ENCODE data around the gene KCNG1.

KCNG1 gene

DNA sequence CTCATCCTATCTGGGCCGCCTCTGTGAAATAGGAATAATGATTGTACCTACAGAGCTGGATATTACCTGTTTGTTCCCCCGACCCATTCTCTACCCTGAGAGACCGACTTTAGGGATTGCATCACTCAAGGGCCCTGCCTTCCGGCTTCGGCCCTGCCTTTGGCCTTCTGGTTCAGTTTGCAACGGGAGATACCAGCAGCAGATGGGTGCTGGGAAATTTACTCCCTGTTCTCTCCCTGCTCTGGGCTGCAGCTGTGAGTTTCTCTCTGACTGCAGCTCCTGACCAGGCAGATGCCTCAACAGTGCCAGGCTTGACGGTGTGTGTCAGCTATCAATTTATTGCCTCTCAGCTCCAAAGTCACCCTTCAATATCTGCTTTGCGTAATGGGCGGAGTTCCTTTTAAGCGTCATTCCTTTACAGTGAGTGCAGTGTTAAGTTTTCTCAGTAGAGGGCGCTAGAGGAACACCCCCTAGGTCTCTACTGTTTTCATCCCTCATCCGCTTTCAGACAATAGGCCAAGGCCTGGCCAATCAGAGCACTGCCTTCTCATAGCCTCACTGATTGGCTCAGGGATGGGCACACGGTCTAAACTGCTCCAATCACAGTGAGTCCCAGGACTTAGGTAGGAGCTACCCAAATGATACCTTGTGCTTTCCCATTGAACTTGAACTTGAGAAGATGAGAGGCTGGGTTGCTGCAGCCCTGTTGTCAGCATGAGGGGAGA is 30.0 kb downstream of the KCNG1 start:
- TF ChIP-seq GATA2 (IDR thresholded peaks at IDR 0.05; ENCODE audit: low read depth, low read length) (no peak), GATA3 (IDR thresholded peaks at IDR 0.05; ENCODE audit: low read depth, low read length) (no peak)

DNA sequence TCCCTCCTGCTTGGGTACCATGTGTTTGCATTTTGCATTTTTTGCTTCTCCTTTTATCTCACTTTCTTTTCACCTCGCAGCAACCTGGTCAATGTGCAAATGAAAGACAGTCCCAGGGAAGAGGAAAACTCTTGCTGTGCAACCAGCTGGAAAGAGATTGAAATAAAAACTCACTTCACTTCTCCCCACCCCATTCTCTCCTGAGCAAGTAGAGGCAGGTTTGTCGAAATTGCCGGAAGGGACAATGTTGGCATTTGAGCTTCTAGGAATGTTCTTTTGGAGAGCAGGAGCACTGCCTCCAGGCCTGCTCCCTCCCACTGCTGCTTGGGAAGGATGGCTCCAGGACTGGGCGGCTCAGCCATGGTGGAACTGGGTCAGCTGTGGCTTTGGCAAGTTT is 30.6 kb downstream of the KCNG1 start:
- TF ChIP-seq GATA2 (IDR thresholded peaks at IDR 0.05; ENCODE audit: low read depth, low read length) (no peak), GATA3 (IDR thresholded peaks at IDR 0.05; ENCODE audit: low read depth, low read length) (no peak)

DNA sequence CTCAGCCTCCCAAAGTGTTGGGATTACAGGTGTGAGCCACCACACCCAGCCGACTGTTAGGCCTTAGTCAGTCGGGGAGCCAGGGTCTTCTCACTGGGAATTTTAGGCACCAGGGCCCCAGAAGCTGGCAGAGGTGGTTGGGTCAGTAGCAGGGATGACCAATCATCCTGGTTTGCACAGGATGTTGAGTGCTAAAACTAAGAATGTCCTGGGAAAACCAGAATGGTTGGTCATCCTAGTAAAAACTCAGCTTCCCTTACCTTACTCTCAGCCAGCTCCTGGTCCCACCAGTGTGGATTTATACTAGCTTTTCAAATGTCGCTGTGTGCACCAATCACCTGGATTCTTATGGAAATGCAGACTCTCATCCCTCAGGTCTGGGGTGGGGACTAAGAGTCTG is 31.8 kb downstream of the KCNG1 start:
- TF ChIP-seq GATA3 (IDR thresholded peaks at IDR 0.05; ENCODE audit: low read depth, low read length): no peak
- TF ChIP-seq GATA2 (IDR thresholded peaks at IDR 0.05; ENCODE audit: low read depth, low read length): no peak

DNA sequence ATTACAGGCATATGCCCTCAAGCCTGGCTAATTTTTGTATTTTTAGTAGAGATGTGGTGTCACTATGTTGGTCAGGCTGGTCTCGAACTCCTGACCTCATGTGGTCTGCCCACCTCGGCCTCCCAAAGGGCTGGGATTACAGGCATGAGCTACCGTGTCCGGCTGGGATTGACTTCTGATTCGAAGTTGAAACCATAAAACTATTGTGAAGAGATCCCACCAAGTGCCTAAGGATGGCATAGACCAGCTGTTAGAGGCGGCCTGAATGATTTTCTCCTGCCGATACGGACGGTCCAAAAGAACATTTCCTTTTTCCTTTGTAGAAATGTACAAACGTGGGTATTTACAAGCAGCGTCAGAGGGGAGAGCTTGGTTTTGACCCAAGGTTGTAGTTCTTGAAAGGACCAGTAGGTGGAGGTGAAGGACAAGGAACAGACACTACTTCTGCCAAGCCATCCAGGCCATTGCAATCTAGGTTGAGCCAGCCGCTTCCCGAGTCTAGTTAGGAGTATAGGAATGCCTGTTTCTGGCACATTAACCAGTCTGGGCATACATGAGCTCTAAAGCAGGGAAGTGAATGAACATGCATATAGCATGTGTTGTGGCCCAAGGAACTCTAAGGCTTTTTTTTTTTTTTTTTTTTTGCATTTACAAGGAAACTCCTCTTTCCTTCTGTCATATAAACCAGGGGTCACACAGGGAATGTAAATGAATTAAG is 35.3 kb downstream of the KCNG1 start:
- TF ChIP-seq GATA2 (IDR thresholded peaks at IDR 0.05; ENCODE audit: low read depth, low read length): no peak
- TF ChIP-seq GATA3 (IDR thresholded peaks at IDR 0.05; ENCODE audit: low read depth, low read length): no peak

DNA sequence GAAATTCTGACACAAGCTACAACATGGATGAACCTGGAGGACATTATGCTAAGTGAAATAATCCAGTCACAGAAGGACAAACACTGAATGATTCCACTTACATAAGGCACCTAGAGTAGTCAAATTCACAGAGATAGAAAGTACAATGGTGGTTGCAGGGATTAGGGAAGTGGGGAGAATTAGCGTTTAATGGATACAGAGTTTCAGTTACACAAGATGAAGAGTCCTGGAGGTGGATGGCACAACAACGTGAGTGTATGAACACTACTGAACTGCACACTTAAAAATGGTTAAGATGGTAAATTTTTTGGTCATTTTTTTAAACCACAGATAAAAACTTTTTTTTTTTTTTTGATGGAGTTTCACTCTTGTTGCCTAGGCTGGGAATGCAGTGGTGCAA is 39.6 kb downstream of the KCNG1 start:
- TF ChIP-seq GATA3 (IDR thresholded peaks at IDR 0.05; ENCODE audit: low read depth, low read length): no peak
- no peak for TF ChIP-seq GATA2 (IDR thresholded peaks at IDR 0.05; ENCODE audit: low read depth, low read length)

DNA sequence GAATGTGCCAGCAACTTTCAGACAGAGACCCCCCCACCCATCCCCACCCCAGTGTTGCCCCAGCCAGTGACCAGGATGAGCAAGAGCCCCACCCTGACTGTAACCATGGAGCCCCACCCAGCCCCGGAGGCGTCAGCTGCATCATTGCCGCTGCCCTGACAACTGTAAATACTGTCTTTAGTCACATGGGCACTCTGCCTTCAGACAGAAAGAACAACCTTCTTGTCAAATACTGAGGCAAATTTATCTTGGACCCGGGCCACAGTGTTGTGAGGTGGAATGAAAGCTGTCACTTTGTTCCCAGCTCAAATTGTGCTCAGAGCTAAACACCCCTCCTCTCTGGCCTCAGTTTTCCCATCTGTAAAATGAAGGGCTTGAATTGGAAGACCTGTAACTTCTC is 40.5 kb downstream of the KCNG1 start:
- TF ChIP-seq GATA2 (IDR thresholded peaks at IDR 0.05; ENCODE audit: low read depth, low read length) (no peak), GATA3 (IDR thresholded peaks at IDR 0.05; ENCODE audit: low read depth, low read length) (no peak)

DNA sequence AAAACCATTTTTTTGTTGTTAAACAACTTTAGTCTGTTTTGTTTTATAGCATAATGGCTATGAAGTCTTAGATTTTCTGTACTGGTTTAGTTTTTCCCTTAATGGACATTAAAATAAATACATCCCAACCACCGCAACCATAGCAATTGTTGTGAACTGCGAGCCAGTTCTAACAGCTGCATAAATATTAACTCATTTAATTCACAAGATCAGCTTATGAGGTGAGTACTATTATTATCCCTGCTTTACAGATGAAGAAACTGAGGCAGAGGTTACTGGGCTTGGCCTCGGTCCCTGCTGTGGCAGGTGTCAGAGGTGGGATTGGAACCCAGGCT is 41.2 kb downstream of the KCNG1 start:
- TF ChIP-seq GATA2 (IDR thresholded peaks at IDR 0.05; ENCODE audit: low read depth, low read length) (no peak), GATA3 (IDR thresholded peaks at IDR 0.05; ENCODE audit: low read depth, low read length) (no peak)

DNA sequence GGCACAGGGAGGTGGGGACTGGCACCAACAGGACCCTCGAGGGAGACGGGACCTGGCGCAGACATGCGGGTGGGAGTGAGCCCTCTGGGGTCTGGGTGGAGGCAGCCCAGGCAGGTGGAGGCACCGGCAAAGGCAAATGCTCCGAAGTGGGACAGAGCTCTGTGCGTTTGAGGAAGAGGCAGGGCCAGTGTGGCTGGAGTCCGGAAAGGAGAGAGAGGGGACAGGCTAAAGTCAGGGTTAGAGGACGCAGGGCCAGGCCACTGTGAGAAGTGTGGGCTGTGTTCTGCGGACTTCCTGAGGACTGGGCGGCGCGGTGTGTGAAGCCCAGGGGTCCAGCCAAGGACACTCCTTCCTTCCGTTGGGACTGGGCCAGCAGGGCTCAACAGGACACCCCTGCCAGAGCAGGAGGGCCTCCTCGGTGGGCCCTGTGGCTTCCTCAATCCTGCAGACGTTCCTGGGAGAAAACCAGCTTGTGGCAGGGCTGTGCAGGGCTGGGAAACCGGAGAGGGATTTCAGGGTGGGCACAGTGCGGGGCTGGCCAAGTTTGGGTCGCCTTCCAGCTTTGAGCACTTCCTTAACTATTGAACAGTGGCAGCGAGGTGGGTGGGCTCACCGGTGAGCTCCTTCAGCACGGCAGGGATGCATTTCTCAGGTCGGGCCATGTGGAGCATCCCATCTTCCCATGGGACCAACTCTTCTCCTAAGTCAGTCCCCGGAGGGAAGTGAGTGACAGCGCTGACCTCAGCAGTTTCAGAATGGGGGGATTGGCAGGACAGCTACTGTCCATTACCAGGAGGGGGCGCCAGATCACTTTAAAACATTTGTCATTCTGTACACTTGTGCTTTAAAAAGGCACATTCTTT is 41.8 kb downstream of the KCNG1 start:
- TF ChIP-seq GATA2 (IDR thresholded peaks at IDR 0.05; ENCODE audit: low read depth, low read length): no peak
- no peak for TF ChIP-seq GATA3 (IDR thresholded peaks at IDR 0.05; ENCODE audit: low read depth, low read length)

DNA sequence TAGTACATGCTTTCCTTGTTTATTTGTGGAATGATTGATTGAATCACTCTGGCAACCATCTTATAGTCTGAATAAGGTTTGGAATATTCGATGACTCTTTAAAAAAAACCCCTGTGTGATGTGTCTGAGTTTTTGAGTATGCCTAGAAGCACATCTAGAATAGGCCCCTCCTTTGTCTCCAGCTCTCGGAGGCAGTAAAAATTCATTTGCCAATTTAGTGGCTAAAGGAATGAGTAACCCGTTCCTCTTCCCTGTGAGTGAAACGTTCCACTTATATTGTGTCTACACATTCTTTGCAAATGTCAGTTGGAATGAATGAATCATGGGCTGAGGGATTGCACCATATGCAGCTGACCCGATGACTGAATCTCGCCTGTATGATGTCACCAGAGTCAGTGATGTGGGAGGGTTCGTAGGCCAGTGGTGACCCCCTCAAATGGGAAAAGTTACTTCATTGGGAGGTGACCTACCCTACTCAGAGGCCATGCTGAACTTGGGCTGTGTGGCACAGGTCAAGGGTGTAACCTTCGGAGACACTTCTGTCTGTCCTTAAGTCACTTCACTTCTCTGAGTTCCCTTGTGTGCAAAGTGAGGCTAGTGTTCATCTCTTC is 42.7 kb downstream of the KCNG1 start:
- no peak for TF ChIP-seq GATA2 (IDR thresholded peaks at IDR 0.05; ENCODE audit: low read depth, low read length)
- TF ChIP-seq GATA3 (IDR thresholded peaks at IDR 0.05; ENCODE audit: low read depth, low read length): no peak

DNA sequence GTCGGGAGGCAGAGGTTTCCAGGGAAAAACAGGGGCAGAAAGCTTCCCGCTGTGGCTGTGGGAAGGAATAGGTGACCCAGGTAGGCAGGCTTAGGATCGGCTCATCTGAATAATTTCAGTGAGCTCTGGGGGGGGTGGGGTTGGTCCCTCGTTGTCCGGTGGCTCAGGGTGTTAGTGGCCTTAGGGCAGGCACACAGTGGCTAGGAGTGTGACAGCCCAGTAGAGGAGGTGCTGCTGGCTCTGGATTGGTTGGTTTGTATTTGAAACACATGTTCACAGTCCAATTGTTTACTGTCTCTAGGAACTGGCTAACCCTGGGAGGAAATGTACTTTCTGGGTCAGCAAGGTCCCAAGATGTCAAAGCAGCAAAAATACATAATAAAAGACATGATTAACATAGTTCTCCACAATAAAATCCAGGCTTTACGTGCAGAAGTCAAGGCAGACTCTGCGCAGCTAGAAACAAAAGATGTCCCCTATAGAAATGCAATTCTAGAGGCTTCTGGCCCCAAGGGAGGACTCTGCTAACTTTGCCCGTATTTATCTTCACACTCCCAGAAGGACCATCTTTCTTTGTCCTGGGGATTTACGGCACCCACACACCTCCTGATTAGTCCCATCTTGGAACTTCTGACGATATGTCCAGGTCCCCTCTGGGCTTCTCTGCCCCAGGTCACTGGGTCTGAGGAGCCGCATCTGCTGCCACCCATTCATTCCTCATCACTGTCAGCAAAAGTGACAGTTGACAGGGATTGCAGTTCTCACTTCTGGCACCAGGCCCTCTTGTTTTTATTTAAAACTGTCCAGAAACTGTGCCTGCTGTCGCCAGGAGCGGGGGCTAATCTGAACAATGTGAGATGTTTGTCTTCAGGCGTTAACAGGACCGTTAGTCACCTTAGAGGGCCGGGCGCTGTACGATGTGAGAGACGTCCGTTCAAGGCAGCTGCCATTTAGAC is 45.6 kb downstream of the KCNG1 start:
- TF ChIP-seq GATA2 (IDR thresholded peaks at IDR 0.05; ENCODE audit: low read depth, low read length) (no peak), GATA3 (IDR thresholded peaks at IDR 0.05; ENCODE audit: low read depth, low read length) (no peak)

DNA sequence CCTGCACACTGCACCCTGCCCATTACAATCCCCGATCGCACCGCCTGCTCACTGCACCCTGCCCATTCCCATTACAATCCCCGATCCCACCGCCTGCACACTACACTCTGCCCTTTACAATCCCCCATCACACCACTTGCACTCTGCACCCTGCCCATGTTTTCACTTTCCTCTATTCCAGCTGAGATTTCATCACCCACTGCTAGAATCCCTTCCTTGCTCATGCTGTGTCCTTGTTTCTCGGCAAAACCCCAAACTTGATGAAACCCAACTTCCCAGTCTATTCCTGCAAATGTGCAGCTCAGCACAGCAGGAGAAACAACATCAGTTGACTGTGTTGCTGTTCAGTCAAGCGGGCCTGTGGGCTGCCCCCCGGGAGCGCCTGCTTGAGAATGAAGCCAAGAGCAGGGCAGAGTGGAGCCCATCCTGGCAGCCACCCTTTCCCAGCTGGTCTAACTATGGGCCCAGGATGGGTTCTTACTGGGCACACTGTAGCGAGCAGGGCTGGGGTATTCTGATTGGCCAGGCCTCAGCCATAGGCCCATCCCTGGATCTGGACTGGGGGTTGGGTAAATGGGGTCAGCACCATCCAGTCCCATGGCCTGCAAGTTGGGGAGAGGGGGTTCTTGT is 47.1 kb downstream of the KCNG1 start:
- TF ChIP-seq GATA3 (IDR thresholded peaks at IDR 0.05; ENCODE audit: low read depth, low read length) (no peak), GATA2 (IDR thresholded peaks at IDR 0.05; ENCODE audit: low read depth, low read length) (no peak)

DNA sequence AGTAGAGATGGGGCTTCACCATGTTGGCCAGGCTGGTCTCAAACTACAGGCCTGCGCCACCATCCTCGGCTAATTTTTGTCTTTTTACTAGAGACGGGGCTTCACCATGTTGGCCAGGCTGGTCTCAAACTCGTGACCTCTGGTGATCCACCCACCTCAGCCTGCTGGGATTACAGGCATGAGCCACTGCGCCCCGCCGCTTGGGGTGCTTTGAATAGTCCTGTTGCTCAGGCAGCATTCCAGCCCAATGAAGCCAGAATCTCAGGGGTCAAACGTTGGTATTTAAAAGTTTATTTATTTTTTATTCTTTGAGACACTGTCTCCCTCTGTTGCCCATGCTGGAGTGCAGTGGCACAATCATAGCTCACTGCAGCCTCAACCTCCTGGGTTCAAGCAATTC is 53.0 kb downstream of the KCNG1 start:
- TF ChIP-seq GATA2 (IDR thresholded peaks at IDR 0.05; ENCODE audit: low read depth, low read length): no peak
- TF ChIP-seq GATA3 (IDR thresholded peaks at IDR 0.05; ENCODE audit: low read depth, low read length): no peak

DNA sequence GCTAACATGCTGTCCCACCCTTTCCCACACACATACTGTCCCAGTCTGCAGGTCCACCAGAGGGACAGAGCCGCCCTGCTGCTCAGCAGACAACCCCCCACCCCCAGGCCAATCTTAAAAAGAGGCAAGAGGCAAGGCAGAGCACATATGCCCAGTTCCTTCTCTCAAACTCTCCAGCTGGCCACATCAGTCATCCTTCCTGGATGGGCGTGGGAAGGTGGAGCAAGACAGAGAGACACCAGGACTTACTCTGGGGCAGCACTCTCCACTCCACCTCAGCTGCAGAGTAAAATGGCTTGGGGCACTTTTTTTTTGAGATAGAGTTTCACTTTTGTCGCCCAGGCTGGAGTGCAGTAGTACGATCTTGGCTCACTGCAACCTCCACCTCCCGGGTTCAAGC is 53.5 kb downstream of the KCNG1 start:
- TF ChIP-seq GATA3 (IDR thresholded peaks at IDR 0.05; ENCODE audit: low read depth, low read length) (no peak), GATA2 (IDR thresholded peaks at IDR 0.05; ENCODE audit: low read depth, low read length) (no peak)
